ENCODE results near the gene PASD1. TPM values are rescaled to one million over a fixed set of nuclear protein-coding genes. Genes with fewer than 3 reads are reported as not detected.
"Not testable (repeated sequence)": the region's sequence is repeated elsewhere in the genome, so short reads cannot be mapped to it uniquely, and the experiment has no call there.

Gene PASD1, protein sequence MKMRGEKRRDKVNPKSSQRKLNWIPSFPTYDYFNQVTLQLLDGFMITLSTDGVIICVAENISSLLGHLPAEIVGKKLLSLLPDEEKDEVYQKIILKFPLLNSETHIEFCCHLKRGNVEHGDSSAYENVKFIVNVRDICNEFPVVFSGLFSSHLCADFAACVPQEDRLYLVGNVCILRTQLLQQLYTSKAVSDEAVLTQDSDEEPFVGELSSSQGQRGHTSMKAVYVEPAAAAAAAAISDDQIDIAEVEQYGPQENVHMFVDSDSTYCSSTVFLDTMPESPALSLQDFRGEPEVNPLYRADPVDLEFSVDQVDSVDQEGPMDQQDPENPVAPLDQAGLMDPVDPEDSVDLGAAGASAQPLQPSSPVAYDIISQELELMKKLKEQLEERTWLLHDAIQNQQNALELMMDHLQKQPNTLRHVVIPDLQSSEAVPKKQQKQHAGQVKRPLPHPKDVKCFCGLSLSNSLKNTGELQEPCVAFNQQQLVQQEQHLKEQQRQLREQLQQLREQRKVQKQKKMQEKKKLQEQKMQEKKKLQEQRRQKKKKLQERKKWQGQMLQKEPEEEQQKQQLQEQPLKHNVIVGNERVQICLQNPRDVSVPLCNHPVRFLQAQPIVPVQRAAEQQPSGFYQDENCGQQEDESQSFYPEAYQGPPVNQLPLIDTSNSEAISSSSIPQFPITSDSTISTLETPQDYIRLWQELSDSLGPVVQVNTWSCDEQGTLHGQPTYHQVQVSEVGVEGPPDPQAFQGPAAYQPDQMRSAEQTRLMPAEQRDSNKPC
- not detected in 2 replicates for total RNA-seq

DNA sequence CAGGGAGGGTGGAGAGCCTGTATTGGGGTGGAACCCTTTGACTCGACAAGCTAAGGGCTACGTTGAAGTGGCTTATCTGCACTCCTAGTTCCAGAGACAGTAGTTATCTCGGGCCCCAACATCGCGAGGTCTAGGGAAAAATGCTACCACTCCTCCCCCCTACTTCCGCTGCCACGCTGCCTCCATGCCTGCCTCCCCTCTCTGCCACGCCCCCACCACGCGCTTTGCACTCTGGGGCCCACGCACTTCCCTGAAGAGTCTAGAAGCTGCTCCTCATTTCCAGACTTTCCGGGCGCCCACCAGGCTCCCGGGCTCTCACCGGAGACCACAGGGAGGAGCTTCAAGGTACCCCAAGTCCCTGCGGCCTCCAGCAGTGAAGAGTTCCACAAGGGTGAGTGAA lies at the start of gene PASD1:
PASD1 (plus strand) TSS at position 227 of the 400 bp plus-strand sequence. CDS start 37,879 bp downstream, outside the sequence.
- no peak for DNase-seq (ENCODE audit: low read depth in 2 of 2)

GRCh38 chrX:151515237-151515636 lies 48.2 kb upstream of the PASD1 start:
- DNase-seq (ENCODE audit: low read depth in 2 of 2) = no peak

GRCh38 chrX:151516538-151517187 lies 46.8 kb upstream of the PASD1 start:
- no peak for DNase-seq (ENCODE audit: low read depth in 2 of 2)

GRCh38 chrX:151517421-151517820 lies 46.1 kb upstream of the PASD1 start:
- DNase-seq (ENCODE audit: low read depth in 2 of 2) = no peak

DNA sequence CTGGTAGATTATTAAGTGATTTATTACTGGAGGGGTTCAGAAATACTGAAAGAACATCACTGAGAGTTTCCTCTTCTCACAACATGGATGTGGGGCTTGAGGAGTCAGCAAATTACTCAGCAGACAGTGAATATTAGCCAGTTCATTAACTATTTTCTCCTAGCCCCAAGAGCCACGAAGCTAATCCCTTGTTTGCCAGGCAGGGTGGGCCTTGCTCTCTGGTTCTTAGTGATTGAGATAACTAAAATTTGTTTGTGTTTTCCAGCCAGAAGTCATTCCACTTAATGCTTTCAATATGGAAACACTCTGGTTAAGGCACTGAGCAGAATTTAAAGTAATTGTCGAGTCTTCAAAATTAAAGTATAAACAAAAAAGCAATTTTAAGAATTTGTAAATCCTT lies 40.1 kb upstream of the PASD1 start:
- DNase-seq (ENCODE audit: low read depth in 2 of 2) = no peak

DNA sequence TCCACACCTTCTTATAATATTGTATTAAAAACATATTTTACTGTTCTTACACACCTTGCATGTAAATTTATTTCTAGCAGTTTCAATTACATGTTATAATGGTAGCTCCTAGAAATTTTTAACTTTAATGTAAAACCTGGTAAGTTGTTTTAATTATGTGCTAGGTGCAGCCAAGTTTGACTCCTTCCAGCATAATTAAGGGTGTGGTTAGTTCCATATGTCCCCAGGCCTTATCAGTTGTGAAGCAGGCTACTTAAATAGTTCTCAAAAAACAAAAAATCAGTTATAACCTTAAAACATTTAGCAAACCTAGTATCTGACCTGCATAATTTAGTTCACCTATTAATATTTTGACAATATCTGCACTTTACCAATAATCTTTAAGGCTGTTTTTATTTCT lies 26.9 kb upstream of the PASD1 start:
- no peak for DNase-seq (ENCODE audit: low read depth in 2 of 2)

- no peak for DNase-seq (ENCODE audit: low read depth in 2 of 2)
Measured at GRCh38 chrX:151537572-151537971, 25.9 kb upstream of the PASD1 start.

- no peak for DNase-seq (ENCODE audit: low read depth in 2 of 2)
Measured at GRCh38 chrX:151538190-151539122, 25.0 kb upstream of the PASD1 start.

DNA sequence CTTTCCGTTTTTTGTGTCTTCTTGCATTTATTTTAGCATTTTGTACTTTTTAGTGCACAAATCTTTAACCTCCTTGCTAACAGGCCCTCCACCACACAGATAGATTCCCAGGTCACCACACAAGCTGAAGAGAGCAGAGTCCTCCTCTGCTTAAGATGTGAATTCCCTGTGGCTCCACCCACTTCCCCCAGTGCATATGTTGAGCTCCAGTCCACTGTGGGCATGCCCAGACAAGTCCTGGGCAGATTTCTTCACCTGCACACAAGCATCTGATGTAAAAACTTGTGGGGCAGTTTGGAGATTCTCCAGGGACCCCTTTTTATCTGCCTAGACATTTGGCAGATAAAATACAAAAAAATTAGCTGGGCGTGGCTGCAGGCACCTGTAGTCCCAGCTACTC lies 19.8 kb upstream of the PASD1 start:
- DNase-seq (ENCODE audit: low read depth in 2 of 2) = peak in 1 of 2 donors; percentile 4

DNA sequence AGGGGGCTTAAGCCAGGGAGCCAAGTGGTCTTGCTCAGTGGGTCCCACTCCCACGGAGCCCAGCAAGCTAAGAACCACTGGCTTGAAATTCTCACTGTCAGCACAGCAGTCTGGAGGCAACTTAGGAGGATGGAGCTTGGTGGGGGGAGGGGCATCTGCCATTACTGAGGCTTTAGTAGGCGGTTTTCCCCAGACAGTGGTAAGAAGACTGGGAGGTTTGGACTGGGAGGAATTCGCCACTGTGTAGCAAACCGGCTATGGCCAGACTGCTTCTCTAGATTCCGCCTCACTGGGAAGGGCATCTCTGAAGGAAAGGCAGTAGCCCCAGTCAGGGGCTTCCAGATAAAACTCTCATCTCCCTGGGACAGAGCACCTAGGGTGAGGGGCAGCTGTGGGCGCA lies 17.2 kb upstream of the PASD1 start:
- DNase-seq (ENCODE audit: low read depth in 2 of 2) = not testable (repeated sequence)

DNA sequence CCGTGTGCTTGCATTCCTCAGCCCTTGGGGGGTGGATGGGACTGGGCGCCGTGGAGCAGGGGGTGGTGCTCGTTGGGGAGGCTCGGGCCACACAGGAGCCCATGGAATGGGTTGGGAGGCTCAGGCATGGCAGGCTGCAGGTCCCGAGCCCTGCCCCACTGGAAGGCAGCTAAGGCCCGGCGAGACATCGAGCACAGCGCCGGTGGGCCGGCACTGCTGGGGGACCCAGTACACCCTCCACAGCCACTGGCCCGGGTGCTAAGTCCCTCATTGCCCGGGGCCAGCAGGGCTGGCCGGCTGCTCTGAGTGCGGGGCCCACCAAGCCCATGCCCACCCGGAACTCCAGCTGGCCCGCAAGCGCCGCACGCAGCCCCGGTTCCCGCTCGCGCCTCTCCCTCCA lies 12.3 kb upstream of the PASD1 start:
- DNase-seq (ENCODE audit: low read depth in 2 of 2) = not testable (repeated sequence)

DNA sequence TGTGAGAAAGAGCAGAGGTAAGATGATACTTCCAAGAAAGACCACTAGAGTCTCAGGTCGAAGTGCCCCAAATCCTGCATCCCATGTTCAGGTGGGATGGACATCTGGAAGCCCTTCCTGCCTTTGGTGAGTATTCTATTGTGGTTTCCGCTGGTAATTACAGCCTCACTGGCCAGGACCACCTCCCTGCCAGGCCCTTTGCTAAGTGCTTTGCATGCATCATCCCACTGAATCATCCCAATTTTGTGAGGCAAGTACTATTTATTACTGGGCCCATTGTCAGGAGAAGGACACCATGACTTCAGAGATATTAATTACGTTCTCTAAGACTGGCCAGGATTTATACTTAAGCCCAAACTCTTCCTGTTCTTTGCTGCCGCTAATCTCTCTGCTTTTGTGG lies 10.7 kb upstream of the PASD1 start:
- no peak for DNase-seq (ENCODE audit: low read depth in 2 of 2)

GRCh38 chrX:151555301-151555700 lies 8.2 kb upstream of the PASD1 start:
- DNase-seq (ENCODE audit: low read depth in 2 of 2) = not testable (repeated sequence)

GRCh38 chrX:151562485-151562884 lies 990 bp upstream of the PASD1 start:
- not testable (repeated sequence) for DNase-seq (ENCODE audit: low read depth in 2 of 2)

DNA sequence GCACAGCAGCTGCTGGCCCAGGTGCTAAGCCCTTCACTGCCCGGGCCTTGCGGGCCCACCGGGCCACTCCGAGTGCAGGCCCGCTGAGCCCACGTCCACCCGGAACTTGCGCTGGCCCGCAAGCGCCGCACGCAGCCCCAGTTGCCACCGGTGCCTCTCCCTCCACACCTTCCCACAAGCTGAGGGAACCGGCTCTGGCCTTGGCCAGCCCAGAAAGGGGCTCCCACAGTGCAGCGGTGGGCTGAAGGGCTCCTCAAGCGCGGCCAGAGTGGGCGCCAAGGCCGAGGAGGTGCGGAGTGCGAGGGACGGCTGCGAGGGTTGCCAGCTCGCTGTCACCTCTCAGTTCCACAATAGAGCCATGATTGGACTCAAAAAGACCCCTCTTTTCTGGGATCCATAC lies 472 bp upstream of the PASD1 start:
- DNase-seq (ENCODE audit: low read depth in 2 of 2) = not testable (repeated sequence)

DNA sequence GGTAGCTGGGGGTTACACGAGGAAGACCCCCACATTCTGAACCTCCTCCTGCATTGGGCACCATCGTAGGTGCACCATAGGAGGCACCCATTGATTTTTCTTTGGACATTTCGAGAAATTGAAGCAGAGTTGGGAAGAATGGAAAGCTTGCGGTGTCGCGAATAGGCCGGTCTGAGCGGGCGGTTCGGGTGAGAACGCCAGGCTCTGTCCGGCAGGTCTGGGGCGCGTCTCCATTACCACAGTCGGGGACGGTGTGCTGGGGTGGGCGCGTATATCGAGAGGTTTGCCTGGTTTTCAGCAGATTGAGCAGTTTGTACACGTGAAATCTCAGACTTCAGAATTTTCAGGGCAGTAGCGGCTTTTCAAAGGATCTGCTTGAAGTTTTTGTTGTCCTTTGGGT lies 560 bp downstream of the PASD1 start:
- DNase-seq (ENCODE audit: low read depth in 2 of 2) = no peak

DNA sequence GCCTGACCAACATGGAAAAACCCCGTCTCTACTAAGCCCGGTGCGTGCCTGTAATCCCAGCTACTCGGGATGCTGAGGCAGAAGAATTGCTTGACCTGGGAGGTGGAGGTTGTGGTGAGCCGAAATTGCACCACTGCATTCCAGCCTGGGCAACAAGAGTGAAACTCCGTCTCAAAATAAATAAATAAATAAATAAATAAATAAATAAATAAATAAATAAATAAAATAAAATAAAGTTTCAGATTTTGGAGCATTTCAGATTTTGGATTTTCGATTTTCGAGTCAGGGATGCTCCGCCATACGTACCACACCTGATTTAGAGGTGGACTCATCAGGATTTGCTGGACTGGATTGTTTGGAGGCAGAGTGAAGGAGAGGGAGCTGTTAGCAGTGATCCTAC lies 3.4 kb downstream of the PASD1 start:
- not testable (repeated sequence) for DNase-seq (ENCODE audit: low read depth in 2 of 2)

DNA sequence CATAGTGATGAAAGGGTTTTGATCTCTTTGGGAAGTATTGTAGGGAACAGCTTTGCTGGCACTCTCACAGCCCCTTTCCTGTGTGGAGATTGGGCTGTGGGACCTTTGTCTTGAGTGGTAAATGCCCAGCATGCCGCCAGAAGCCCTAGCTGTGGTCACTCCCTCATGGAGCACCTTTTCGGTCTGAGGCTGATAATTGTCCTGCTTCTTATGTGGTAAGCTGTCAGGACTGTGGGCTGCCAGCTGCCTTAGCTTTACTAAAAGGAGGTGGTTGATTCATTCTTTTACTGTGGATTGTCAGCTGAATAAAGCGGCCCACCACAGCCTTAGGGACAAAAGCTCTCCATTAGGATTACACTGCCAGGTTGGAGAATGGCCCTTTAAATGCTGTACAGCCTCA lies 7.1 kb downstream of the PASD1 start:
- DNase-seq (ENCODE audit: low read depth in 2 of 2) = no peak

DNA sequence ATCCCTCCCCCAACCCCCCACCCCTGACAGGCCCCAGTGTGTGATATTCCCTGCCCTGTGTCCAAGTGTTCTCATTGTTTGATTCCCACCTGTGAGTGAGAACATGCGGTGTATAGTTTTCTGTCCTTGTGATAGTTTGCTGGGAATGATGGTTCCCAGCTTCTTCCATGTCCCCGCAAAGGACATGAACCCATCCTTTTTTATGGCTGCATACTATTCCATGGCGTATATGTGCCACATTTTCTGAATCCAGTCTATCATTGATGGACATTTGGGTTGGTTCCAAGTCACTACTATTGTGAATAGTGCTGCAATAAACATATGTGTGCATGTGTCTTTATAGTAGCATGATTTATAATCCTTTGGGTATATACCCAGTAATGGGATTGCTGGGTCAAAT lies 29.9 kb downstream of the PASD1 start:
- not testable (repeated sequence) for DNase-seq (ENCODE audit: low read depth in 2 of 2)

DNA sequence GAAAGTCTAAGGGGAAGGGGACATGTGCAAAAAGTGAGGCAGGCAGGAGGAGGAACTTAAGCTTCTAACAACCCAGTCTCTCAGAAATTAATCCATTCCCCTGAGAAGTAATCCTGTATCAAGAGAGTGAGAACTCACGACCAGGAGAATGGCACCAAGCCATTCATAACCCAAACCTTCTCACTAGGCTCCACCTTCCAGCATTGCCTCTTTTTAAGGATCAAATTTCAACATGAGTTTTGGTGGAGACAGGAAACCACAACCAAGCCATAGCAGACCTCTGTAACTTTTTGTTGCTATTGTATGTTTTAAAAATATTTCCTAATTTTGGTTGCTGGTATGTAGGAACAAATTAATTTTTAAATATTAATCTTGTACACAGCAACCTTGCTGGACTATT lies 32.8 kb downstream of the PASD1 start:
- DNase-seq (ENCODE audit: low read depth in 2 of 2) = no peak

DNA sequence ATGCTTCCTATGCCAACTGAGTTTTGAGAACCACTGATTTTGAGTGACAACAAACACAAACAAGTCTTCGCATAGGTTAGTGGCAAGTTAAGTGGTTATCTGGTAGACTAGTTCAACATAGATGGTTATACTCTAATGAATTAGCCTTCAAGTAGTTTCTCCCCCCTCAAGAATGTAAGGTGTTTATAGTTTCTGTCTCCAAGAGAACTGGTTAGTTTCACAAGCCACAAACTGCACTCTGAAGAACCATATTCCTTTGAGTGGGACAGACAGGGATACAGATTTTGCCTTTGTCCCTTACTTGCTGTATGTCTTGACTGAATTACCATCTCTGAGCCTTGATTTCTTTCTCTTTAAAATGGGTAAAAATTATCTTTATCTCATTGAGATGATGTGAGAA lies 41.5 kb downstream of the PASD1 start:
- DNase-seq (ENCODE audit: low read depth in 2 of 2) = no peak

Measured in dermis microvascular lymphatic vessel endothelial cell (primary cell).